Cardiac muscle cell (in vitro differentiated cells and primary cell): ENCODE measurements around the gene CFAP221. TPM values are rescaled to one million over a fixed set of nuclear protein-coding genes. Genes with fewer than 3 reads are reported as not detected.
A peak's percentile ranks its signal among the peaks of the same experiment; 100 is the strongest.

Experiments
- DNase-seq, 2 donors: peaks; one replicate each; pipeline versions ENCODE4 v3.0.0 to v3.0.0-alpha.2; 2010 to 2017; ENCODE audit warnings: low read depth in 1 of 2, low spot score in 1 of 2
- H3K27ac ChIP-seq: fragments of 200-600 bp; sonication (generic); 2 replicates; pipeline ENCODE4 v1.5.1; 2016
- H3K27me3 ChIP-seq: fragments of 200-600 bp; sonication (generic); 2 replicates; pipeline ENCODE4 v1.6.0; 2016; ENCODE audit warnings: control low read depth
- H3K36me3 ChIP-seq: fragments of 200-600 bp; sonication (generic); 2 replicates; pipeline ENCODE4 v1.5.1; 2016; ENCODE audit warnings: control low read depth
- H3K4me1 ChIP-seq: fragments of 200-600 bp; sonication (generic); 2 replicates; pipeline ENCODE4 v1.8.1; 2017; ENCODE audit warnings: low read depth, mild to moderate bottlenecking, mixed run types
- H3K4me3 ChIP-seq: fragments of 200-600 bp; sonication (generic); 2 replicates; pipeline ENCODE4 v1.5.1; 2016; ENCODE audit warnings: mild to moderate bottlenecking
- H3K9me3 ChIP-seq: fragments of 200-600 bp; sonication (generic); 2 replicates; pipeline ENCODE4 v1.5.1; 2017; ENCODE audit warnings: low read depth, mild to moderate bottlenecking, control low read depth
- polyA plus RNA-seq: library from polyadenylated mRNA; unstranded; fragments of >200 nt; fragmentation: Nextera tagmentation; extraction: Ambion mirVana; gene quantifications from 2 replicates; pipeline ENCODE4 v1.2.1, GENCODE V29; 2016
- total RNA-seq: library from RNA; depleted of rRNA; stranded (reverse); fragments of >200 nt; gene quantifications from 2 replicates; pipeline ENCODE4 v1.2.3, GENCODE V29; 2016
- TF ChIP-seq, protein P1 (sequence below): IDR thresholded peaks from 2 replicates; pipeline ENCODE4 v1.5.1; 2012; ENCODE audit warnings: low read depth, mild to moderate bottlenecking, low read length

The CFAP221 gene
- total and polyA plus RNA-seq, 2 experiments from 2014 or later = 12.9 to 13.6 TPM

DNA sequence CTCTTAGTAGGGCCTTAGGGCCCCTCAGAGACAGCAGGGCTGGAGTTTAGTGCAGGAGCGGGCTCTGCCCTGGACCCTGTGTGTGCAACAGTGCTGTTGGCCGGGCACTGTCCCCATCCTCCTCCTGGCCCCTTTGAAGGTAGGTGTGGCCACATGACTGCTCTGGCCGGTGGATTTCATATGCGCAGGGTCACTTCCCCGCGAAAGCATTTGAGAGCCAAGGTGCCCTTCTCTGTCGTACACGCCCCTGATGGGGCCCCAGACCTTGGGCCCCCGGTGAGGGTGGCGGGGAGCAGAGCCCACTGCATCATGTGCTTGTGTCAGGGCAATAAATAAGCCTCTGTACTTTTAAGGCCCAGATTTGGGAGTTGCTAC is 150.2 kb downstream of the CFAP221 start:
- no peak overlapping the region for H3K27ac ChIP-seq
- no peaks in the 10 kb centered on the region for H3K27me3 ChIP-seq
- H3K4me3 ChIP-seq = no peak overlapping the region
- no peaks in the 10 kb centered on the region for H3K4me1 ChIP-seq
- DNase-seq = no peak
- H3K36me3 ChIP-seq = no peaks in the 10 kb centered on the region
- TF ChIP-seq, protein P1, sequence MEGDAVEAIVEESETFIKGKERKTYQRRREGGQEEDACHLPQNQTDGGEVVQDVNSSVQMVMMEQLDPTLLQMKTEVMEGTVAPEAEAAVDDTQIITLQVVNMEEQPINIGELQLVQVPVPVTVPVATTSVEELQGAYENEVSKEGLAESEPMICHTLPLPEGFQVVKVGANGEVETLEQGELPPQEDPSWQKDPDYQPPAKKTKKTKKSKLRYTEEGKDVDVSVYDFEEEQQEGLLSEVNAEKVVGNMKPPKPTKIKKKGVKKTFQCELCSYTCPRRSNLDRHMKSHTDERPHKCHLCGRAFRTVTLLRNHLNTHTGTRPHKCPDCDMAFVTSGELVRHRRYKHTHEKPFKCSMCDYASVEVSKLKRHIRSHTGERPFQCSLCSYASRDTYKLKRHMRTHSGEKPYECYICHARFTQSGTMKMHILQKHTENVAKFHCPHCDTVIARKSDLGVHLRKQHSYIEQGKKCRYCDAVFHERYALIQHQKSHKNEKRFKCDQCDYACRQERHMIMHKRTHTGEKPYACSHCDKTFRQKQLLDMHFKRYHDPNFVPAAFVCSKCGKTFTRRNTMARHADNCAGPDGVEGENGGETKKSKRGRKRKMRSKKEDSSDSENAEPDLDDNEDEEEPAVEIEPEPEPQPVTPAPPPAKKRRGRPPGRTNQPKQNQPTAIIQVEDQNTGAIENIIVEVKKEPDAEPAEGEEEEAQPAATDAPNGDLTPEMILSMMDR = no peak
- H3K9me3 ChIP-seq = no peaks in the 10 kb centered on the region

DNA sequence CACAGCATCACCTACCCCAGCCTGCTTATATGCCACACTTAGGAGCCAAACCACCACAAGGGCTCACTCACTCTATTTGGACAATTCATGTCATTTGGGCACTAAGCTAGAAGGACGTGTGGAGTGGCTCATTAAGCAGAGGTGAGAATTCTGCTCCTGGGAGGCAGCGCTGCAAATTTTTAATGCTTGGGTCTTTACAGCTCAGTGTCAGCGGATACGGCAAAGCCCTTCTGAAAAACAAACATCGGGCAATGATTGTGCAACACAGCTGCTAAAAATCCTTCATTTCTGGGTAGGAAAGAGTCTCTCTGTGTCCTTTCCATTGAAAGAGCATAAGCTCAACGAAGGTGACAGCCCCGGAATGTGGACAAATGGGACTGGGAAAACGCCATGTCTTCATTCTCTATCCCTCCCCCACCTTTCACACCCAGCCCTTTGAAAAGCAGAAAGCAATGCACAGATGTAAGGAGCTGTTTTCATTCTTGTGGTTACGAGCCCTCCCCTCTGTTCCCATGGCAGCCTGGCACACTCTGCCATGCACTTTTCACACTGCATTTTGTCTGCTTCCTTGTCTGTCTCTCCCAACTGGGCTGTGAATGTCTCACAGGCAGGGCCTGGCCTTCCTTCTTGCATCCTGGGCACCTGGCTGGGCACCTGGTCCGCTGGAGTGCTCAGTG is 150.7 kb downstream of the CFAP221 start:
- DNase-seq = peak in 1 of 2 donors; percentile 77
- Histone ChIP-seq H3K36me3 (no peaks in the 10 kb centered on the region), H3K9me3 (no peaks in the 10 kb centered on the region), H3K27me3 (no peaks in the 10 kb centered on the region), H3K4me3 (no peak overlapping the region), H3K27ac (no peak overlapping the region), H3K4me1 (no peaks in the 10 kb centered on the region)
- TF ChIP-seq, protein P1 = no peak

DNA sequence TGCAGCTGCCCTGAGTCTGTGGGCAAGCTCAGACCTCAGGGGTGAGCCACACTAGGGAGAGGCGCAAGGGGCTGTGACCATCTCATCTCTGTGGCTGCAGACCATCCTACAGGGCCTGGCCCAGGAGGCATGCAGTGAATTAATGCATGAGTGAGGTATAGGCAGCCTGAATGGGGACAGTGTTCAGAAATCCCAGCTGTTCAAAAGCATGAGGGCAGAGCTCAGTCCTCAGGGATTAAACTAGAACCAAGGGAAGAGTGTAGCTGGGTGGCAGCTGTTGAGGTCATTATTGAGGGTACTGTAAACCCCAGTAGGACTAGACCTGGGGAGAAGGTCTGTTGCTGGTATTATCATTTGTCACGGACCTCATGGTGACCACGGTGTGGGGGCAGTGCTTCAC is 151.8 kb downstream of the CFAP221 start:
- DNase-seq = no peak
- Histone ChIP-seq H3K27me3 (no peaks in the 10 kb centered on the region), H3K4me3 (no peak overlapping the region), H3K27ac (no peak overlapping the region), H3K9me3 (no peaks in the 10 kb centered on the region), H3K4me1 (no peaks in the 10 kb centered on the region), H3K36me3 (no peaks in the 10 kb centered on the region)
- TF ChIP-seq, protein P1 = no peak

DNA sequence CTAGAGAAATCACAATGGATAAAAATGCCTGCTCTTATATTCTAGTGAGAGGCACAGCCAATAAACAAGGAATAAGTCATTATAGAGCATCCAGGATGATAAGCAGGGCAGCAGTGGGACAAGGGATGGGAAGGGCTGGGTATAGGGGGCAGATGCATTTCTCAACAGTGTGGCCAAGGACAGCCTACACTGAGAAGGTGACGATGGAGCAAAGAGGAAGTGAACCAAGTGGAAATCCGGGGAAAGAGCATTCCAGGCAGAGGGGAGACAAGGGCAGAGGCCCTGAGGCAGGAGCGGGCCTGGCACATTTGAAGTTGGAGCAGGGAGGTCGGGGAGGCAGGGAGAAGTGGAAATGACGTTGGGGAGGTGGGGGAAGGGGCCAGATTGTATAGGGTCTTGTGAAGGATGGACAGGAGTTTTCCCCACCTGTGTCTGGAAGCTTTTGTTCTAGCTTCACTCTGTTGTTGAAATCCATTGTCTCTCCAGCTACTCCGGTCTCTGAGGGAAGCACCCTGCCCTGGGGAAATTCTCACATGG is 152.3 kb downstream of the CFAP221 start:
- no peaks in the 10 kb centered on the region for H3K9me3 ChIP-seq
- no peak overlapping the region for H3K4me3 ChIP-seq
- H3K27me3 ChIP-seq = no peaks in the 10 kb centered on the region
- no peaks in the 10 kb centered on the region for H3K36me3 ChIP-seq
- TF ChIP-seq, protein P1 = no peak
- no peak for DNase-seq
- no peaks in the 10 kb centered on the region for H3K4me1 ChIP-seq
- H3K27ac ChIP-seq = no peak overlapping the region

DNA sequence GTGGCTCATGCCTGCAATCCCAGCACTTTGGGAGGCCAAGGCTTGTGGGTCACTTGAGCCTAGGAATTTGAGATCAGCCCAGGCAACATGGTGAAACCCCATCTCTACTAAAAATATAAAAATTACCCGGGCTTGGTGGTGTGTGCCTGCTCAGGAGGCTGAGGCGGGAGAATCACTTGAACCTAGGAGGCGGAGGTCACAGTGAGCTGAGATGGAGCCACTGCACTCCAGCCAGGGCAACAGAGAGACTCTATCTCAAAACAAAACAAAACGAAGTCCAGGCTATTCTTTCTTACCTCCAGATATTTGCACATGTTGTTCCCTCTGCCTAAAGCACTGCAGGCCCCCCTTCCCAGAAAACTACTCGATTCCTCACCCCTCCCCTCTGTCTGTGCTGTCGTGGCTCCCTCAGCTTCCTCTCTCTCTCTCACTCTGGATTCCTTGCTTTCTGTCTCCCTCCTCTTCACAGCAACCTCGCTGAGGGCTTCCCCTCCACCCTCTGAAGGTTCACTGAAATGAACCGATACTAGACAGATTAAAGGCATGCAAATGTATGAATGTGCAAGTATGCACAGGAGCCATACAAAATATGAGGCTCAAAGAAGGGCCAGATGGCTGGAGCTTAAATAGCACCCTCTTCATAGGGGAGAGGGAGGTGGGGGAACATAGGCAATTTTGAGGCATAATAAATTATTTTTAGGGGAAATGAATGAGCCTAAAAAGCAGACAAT is 153.2 kb downstream of the CFAP221 start:
- H3K9me3 ChIP-seq = no peaks in the 10 kb centered on the region
- H3K36me3 ChIP-seq = no peaks in the 10 kb centered on the region
- H3K4me3 ChIP-seq = no peak overlapping the region
- H3K4me1 ChIP-seq = no peaks in the 10 kb centered on the region
- H3K27me3 ChIP-seq = no peaks in the 10 kb centered on the region
- no peak overlapping the region for H3K27ac ChIP-seq
- TF ChIP-seq, protein P1 = no peak
- no peak for DNase-seq
